ENCODE measurements around the gene TMED5. TPM values are rescaled to one million over a fixed set of nuclear protein-coding genes. Genes with fewer than 3 reads are reported as not detected.
"Not testable (repeated sequence)": the region's sequence is repeated elsewhere in the genome, so short reads cannot be mapped to it uniquely, and the experiment has no call there.

The TMED5 gene
- total RNA-seq, 4 donors from 2014 or later, result 28.7 to 47.9 (median 39.1) TPM

- 29 to 37% methylated on average over 1 of the region's 1 CpG for WGBS, 2 donors
- Histone ChIP-seq H3K4me3 (no peak overlapping the region), H3K27ac (no peak overlapping the region), H3K4me1 (peaks cover 0 to 51% (median 14%) of the 10 kb centered on the region in 3 donors), H3K36me3 (peaks cover 0 to 24% (median 0%) of the 10 kb centered on the region in 3 donors), H3K27me3 (no peaks in the 10 kb centered on the region), H3K9me3 (no peaks in the 10 kb centered on the region)
- DNase-seq, result no peak
- TF ChIP-seq CTCF (IDR thresholded peaks at IDR 0.05) (no peak), POLR2A (IDR thresholded peaks at IDR 0.05) (no peak)
- intact Hi-C loops (cut with DNase I), result no loop called here
These were observed 7.4 kb downstream of the TMED5 start for GRCh38 chr1:93172778-93173177.

- DNase-seq, result no peak
- TF ChIP-seq CTCF (IDR thresholded peaks at IDR 0.05) (no peak), POLR2A (IDR thresholded peaks at IDR 0.05) (no peak)
- no peaks in the 10 kb centered on the region for H3K9me3 ChIP-seq
- H3K36me3 ChIP-seq, result peaks cover 0 to 24% (median 0%) of the 10 kb centered on the region in 3 donors
- 14 to 22% methylated on average over 1 of the region's 1 CpG for WGBS, 2 donors
- H3K27ac ChIP-seq, result no peak overlapping the region
- intact Hi-C loops (cut with DNase I), result no loop called here
- no peak overlapping the region for H3K4me3 ChIP-seq
- H3K27me3 ChIP-seq, result no peaks in the 10 kb centered on the region
- peaks cover 0 to 41% (median 8%) of the 10 kb centered on the region in 3 donors for H3K4me1 ChIP-seq
These were observed 8.6 kb downstream of the TMED5 start for GRCh38 chr1:93171549-93172034.

GRCh38 chr1:93170141-93170678 lies 10.0 kb downstream of the TMED5 start:
- H3K4me3 ChIP-seq; intact Hi-C loops (cut with DNase I); H3K9me3 ChIP-seq; DNase-seq; H3K27ac ChIP-seq; H3K27me3 ChIP-seq: not testable (repeated sequence)
- H3K36me3 ChIP-seq, result peaks cover 0 to 24% (median 0%) of the 10 kb centered on the region in 3 donors
- peaks cover 0 to 35% (median 8%) of the 10 kb centered on the region in 3 donors for H3K4me1 ChIP-seq
- WGBS, 2 donors, result 98 to 100% methylated on average over 1 to 10 of the region's 36 CpGs

- Histone ChIP-seq H3K9me3 (no peaks in the 10 kb centered on the region), H3K36me3 (peaks cover 0 to 12% (median 0%) of the 10 kb centered on the region in 3 donors), H3K4me1 (peaks cover 0 to 11% (median 5%) of the 10 kb centered on the region in 3 donors), H3K27me3 (no peaks in the 10 kb centered on the region), H3K27ac (no peak overlapping the region), H3K4me3 (no peak overlapping the region)
- intact Hi-C loops (cut with DNase I), result no loop called here
- TF ChIP-seq CTCF (IDR thresholded peaks at IDR 0.05) (no peak), POLR2A (IDR thresholded peaks at IDR 0.05) (no peak)
- no peak for DNase-seq
These were observed 13.2 kb downstream of the TMED5 start for GRCh38 chr1:93167006-93167405.

GRCh38 chr1:93165895-93166294 lies 14.3 kb downstream of the TMED5 start:
- H3K9me3 ChIP-seq; H3K4me1 ChIP-seq; DNase-seq; H3K27me3 ChIP-seq; intact Hi-C loops (cut with DNase I); H3K27ac ChIP-seq; H3K4me3 ChIP-seq: not testable (repeated sequence)
- H3K36me3 ChIP-seq, result peaks cover 0 to 12% (median 0%) of the 10 kb centered on the region in 3 donors
- WGBS, 2 donors, result 86 to 100% methylated on average over 1 of the region's 1 CpG

GRCh38 chr1:93164816-93165215 lies 15.4 kb downstream of the TMED5 start:
- Histone ChIP-seq H3K4me1 (no peaks in the 10 kb centered on the region), H3K27ac (no peak overlapping the region), H3K36me3 (peaks cover 0 to 7% (median 0%) of the 10 kb centered on the region in 3 donors), H3K4me3 (no peak overlapping the region), H3K9me3 (no peaks in the 10 kb centered on the region), H3K27me3 (no peaks in the 10 kb centered on the region)
- DNase-seq, result no peak
- TF ChIP-seq POLR2A (IDR thresholded peaks at IDR 0.05), result no peak
- TF ChIP-seq CTCF (IDR thresholded peaks at IDR 0.05), result no peak
- intact Hi-C loops (cut with DNase I), result no loop called here
- WGBS, 2 donors, result 61 to 86% methylated on average over 2 of the region's 2 CpGs

GRCh38 chr1:93163314-93163713 lies 16.9 kb downstream of the TMED5 start:
- H3K9me3 ChIP-seq; H3K4me3 ChIP-seq; DNase-seq; H3K27me3 ChIP-seq; H3K4me1 ChIP-seq; intact Hi-C loops (cut with DNase I); H3K27ac ChIP-seq: not testable (repeated sequence)
- WGBS, 2 donors, result 93 to 95% methylated on average over 5 to 6 of the region's 8 CpGs
- H3K36me3 ChIP-seq, result peaks cover 0 to 17% (median 3%) of the 10 kb centered on the region in 3 donors

Measured in esophagus squamous epithelium (tissue), 5 donors.